Measurements from ENCODE around the gene TOMM40L.
A peak's percentile ranks its signal among the peaks of the same experiment; 100 is the strongest.
"Not testable (repeated sequence)": the region's sequence is repeated elsewhere in the genome, so short reads cannot be mapped to it uniquely, and the experiment has no call there.

Gene TOMM40L

GRCh38 chr1:161222175-161223019, 3.5 kb upstream of the TOMM40L start:
- DNase-seq (ENCODE audit: low read depth): no peak

GRCh38 chr1:161223805-161224694, 1.8 kb upstream of the TOMM40L start:
- DNase-seq (ENCODE audit: low read depth): no peak

- not testable (repeated sequence) for DNase-seq (ENCODE audit: low read depth)
Observed at GRCh38 chr1:161224695-161225087, 1.2 kb upstream of the TOMM40L start.

- no peak for DNase-seq (ENCODE audit: low read depth)
Observed at GRCh38 chr1:161225178-161225533, 704 bp upstream of the TOMM40L start.

GRCh38 chr1:161226320-161226711, 456 bp downstream of the TOMM40L start:
- DNase-seq (ENCODE audit: low read depth): no peak

- DNase-seq (ENCODE audit: low read depth): no peak
Observed at GRCh38 chr1:161226759-161227158, 899 bp downstream of the TOMM40L start.

- DNase-seq (ENCODE audit: low read depth): peak; percentile 88
Observed at GRCh38 chr1:161227196-161227871, 1.5 kb downstream of the TOMM40L start.

- DNase-seq (ENCODE audit: low read depth): no peak
Observed at GRCh38 chr1:161228032-161228431, 2.2 kb downstream of the TOMM40L start.

GRCh38 chr1:161229896-161230295, 4.0 kb downstream of the TOMM40L start:
- DNase-seq (ENCODE audit: low read depth): no peak

GRCh38 chr1:161230762-161231161, 4.9 kb downstream of the TOMM40L start:
- no peak for DNase-seq (ENCODE audit: low read depth)

GRCh38 chr1:161233102-161233501, 7.2 kb downstream of the TOMM40L start:
- no peak for DNase-seq (ENCODE audit: low read depth)

GRCh38 chr1:161235957-161236775, 10.3 kb downstream of the TOMM40L start:
- no peak for DNase-seq (ENCODE audit: low read depth)

GRCh38 chr1:161238039-161238473, 12.2 kb downstream of the TOMM40L start, which contains the start of gene NR1I3:
NR1I3 (minus strand) TSS chr1:161238203; CDS start chr1:161236565, 1,638 bp downstream.
- DNase-seq (ENCODE audit: low read depth): no peak

- no peak for DNase-seq (ENCODE audit: low read depth)
Observed at GRCh38 chr1:161241682-161242081, 15.8 kb downstream of the TOMM40L start.

GRCh38 chr1:161242313-161242712, 16.5 kb downstream of the TOMM40L start:
- no peak for DNase-seq (ENCODE audit: low read depth)

- no peak for DNase-seq (ENCODE audit: low read depth)
Observed at GRCh38 chr1:161244888-161245287, 19.0 kb downstream of the TOMM40L start.

- DNase-seq (ENCODE audit: low read depth): not testable (repeated sequence)
Observed at GRCh38 chr1:161250100-161250499, 24.2 kb downstream of the TOMM40L start.

GRCh38 chr1:161250829-161251228, 25.0 kb downstream of the TOMM40L start:
- DNase-seq (ENCODE audit: low read depth): no peak

- no peak for DNase-seq (ENCODE audit: low read depth)
Observed at GRCh38 chr1:161251579-161251978, 25.7 kb downstream of the TOMM40L start.

- DNase-seq (ENCODE audit: low read depth): not testable (repeated sequence)
Observed at GRCh38 chr1:161255302-161255701, 29.4 kb downstream of the TOMM40L start.

- DNase-seq (ENCODE audit: low read depth): not testable (repeated sequence)
Observed at GRCh38 chr1:161255955-161256520, 30.2 kb downstream of the TOMM40L start.
